Gastroesophageal sphincter (tissue), 3 donors: ENCODE measurements around the gene FABP1.

Experiments
- CTCF ChIP-seq, 4 experiments: fragments of 200-600 bp in 2 of 4; fragments of 450-650 bp in 2 of 4; sonication (generic) in 1 of 4; IDR thresholded peaks; one replicate each; pipeline ENCODE4 v1.5.1; 2017 to 2019; ENCODE audit warnings: antibody characterized with exemption in 4 of 4, mild to moderate bottlenecking in 2 of 4, moderate library complexity in 2 of 4
- EP300 ChIP-seq: sonication (generic); formaldehyde crosslinking; IDR thresholded peaks from one replicate; pipeline ENCODE4 v1.6.1; 2017; ENCODE audit warnings: antibody characterized with exemption, mild to moderate bottlenecking
- POLR2A ChIP-seq, 2 donors: fragments of 450-650 bp; IDR thresholded peaks; one replicate each; pipeline ENCODE4 v1.6.1; 2017; ENCODE audit warnings: antibody characterized with exemption in 2 of 2, mild to moderate bottlenecking in 2 of 2, moderate library complexity in 1 of 2

GRCh38 chr2:88136817-88137216 lies 9.0 kb upstream of the FABP1 start:
- no peak for TF ChIP-seq CTCF (IDR thresholded peaks at IDR 0.05)
- no peak for TF ChIP-seq EP300
- no peak for TF ChIP-seq POLR2A (IDR thresholded peaks at IDR 0.05)
